WTC11 (cell line): ENCODE results near the gene MIA.
"Not testable (repeated sequence)": the region's sequence is repeated elsewhere in the genome, so short reads cannot be mapped to it uniquely, and the experiment has no call there.

ENCODE experiments used
- ATF2 ChIP-seq: sonication (generic); formaldehyde crosslinking; IDR thresholded peaks from 2 replicates; pipeline ENCODE4 v1.8.1; 2022; ENCODE audit warnings: low read depth, missing genetic modification reagents, borderline replicate concordance
- CTCF ChIP-seq: fragments of 200-600 bp; IDR thresholded peaks from 2 replicates; pipeline ENCODE4 v1.8.0; 2022; ENCODE audit warnings: antibody characterized with exemption
- E2F4 ChIP-seq: sonication (generic); formaldehyde crosslinking; IDR thresholded peaks from 2 replicates; pipeline ENCODE4 v1.8.1; 2022; ENCODE audit warnings: low read depth, mild to moderate bottlenecking, moderate library complexity, missing genetic modification reagents, borderline replicate concordance
- ESRRA ChIP-seq: sonication (generic); formaldehyde crosslinking; IDR thresholded peaks from 2 replicates; pipeline ENCODE4 v1.8.1; 2022; ENCODE audit warnings: mild to moderate bottlenecking, missing genetic modification reagents, borderline replicate concordance
- FOXP1 ChIP-seq: sonication (generic); formaldehyde crosslinking; IDR thresholded peaks from 2 replicates; pipeline ENCODE4 v1.8.0; 2022; ENCODE audit warnings: missing genetic modification reagents, mild to moderate bottlenecking, moderate library complexity, borderline replicate concordance
- JUN ChIP-seq: sonication (generic); formaldehyde crosslinking; IDR thresholded peaks from 2 replicates; pipeline ENCODE4 v1.8.0; 2023; ENCODE audit warnings: mild to moderate bottlenecking, missing genetic modification reagents
- MAX ChIP-seq: sonication (generic); formaldehyde crosslinking; IDR thresholded peaks from 2 replicates; pipeline ENCODE4 v1.8.0; 2022; ENCODE audit warnings: mild to moderate bottlenecking, missing genetic modification reagents
- PRRX2 ChIP-seq: fragments of 250-450 bp; sonication (Bioruptor Pico); IDR thresholded peaks from 2 replicates; pipeline ENCODE4 v1.8.0; 2021; ENCODE audit warnings: mild to moderate bottlenecking
- SMAD3 ChIP-seq: sonication (generic); formaldehyde crosslinking; IDR thresholded peaks from 2 replicates; pipeline ENCODE4 v1.8.0; 2022; ENCODE audit warnings: missing genetic modification reagents, mild to moderate bottlenecking, borderline replicate concordance
- ZNF512 ChIP-seq: sonication (generic); formaldehyde crosslinking; IDR thresholded peaks from 2 replicates; pipeline ENCODE4 v1.8.1; 2022; ENCODE audit warnings: missing genetic modification reagents, borderline replicate concordance

GRCh38 chr19:40819479-40820234, 44.3 kb downstream of the MIA start:
- not testable (repeated sequence) for TF ChIP-seq SMAD3 (CRISPR knock-in tag); ESRRA (CRISPR knock-in tag); ATF2; E2F4 (CRISPR knock-in tag); MAX (CRISPR knock-in tag); JUN (CRISPR knock-in tag); PRRX2; ZNF512 (CRISPR knock-in tag); FOXP1 (CRISPR knock-in tag)
- peak; percentile 80 for TF ChIP-seq CTCF
